Neuronal stem cell (in vitro differentiated cells): ENCODE measurements around the gene RASAL1.

Experiments used
- DNase-seq: peaks from one replicate; pipeline ENCODE4 v3.0.0-alpha.2; 2013; ENCODE audit warnings: low spot score
- H2AFZ ChIP-seq: one replicate; pipeline ENCODE4 v1.6.1; 2013; ENCODE audit warnings: mild to moderate bottlenecking, low read length, inconsistent platforms
- H2AK5ac ChIP-seq: 2 replicates; pipeline ENCODE4 v1.6.1; 2013; ENCODE audit warnings: low read depth, mild to moderate bottlenecking, inconsistent platforms, low read length, moderate library complexity, mixed read lengths
- H2BK120ac ChIP-seq: 2 replicates; pipeline ENCODE4 v1.6.1; 2013; ENCODE audit warnings: low read depth, mild to moderate bottlenecking, inconsistent platforms, low read length, moderate library complexity, mixed read lengths
- H2BK12ac ChIP-seq: one replicate; pipeline ENCODE4 v1.6.1; 2013; ENCODE audit warnings: low read length, inconsistent platforms
- H2BK15ac ChIP-seq: 2 replicates; pipeline ENCODE4 v1.6.1; 2013; ENCODE audit warnings: mild to moderate bottlenecking, low read length, inconsistent platforms, mixed read lengths
- H2BK5ac ChIP-seq: one replicate; pipeline ENCODE4 v1.6.1; 2013; ENCODE audit warnings: inconsistent platforms, mild to moderate bottlenecking, low read length, moderate library complexity
- H3K14ac ChIP-seq: one replicate; pipeline ENCODE4 v1.6.1; 2013; ENCODE audit warnings: low read length, inconsistent platforms
- H3K18ac ChIP-seq: 2 replicates; pipeline ENCODE4 v1.6.1; 2013; ENCODE audit warnings: low read length, inconsistent platforms
- H3K23ac ChIP-seq: 2 replicates; pipeline ENCODE4 v1.6.1; 2013; ENCODE audit warnings: low read depth, mild to moderate bottlenecking, mixed read lengths, low read length, inconsistent platforms; ENCODE audit not compliant: poor library complexity
- H3K27ac ChIP-seq: replicated peaks from 3 replicates; pipeline ENCODE4 v1.5.1; 2013; ENCODE audit warnings: low read length, inconsistent platforms
- H3K27me3 ChIP-seq, 3 experiments: 2 replicates each; pipeline ENCODE4 v1.6.1; 2013; ENCODE audit warnings: low read length in 3 of 3, mild to moderate bottlenecking in 2 of 3, inconsistent platforms in 1 of 3, low read depth in 1 of 3, mixed read lengths in 1 of 3, moderate library complexity in 1 of 3; ENCODE audit not compliant: control insufficient read depth in 3 of 3, insufficient read depth in 3 of 3
- H3K36me3 ChIP-seq, 2 donors: replicated peaks in 1 of 2; 2 replicates each; pipeline ENCODE4 v1.6.1; 2013; ENCODE audit warnings: low read length in 2 of 2; ENCODE audit not compliant: control insufficient read depth in 2 of 2, insufficient read depth in 2 of 2
- H3K4ac ChIP-seq: 2 replicates; pipeline ENCODE4 v1.6.1; 2013; ENCODE audit warnings: inconsistent platforms, mild to moderate bottlenecking, low read length, moderate library complexity
- H3K4me1 ChIP-seq, 2 donors: 1 replicate in 1 of 2; 2 replicates in 1 of 2; pipeline ENCODE4 v1.6.1; 2013; ENCODE audit warnings: low read length in 2 of 2, low read depth in 1 of 2; ENCODE audit not compliant: control insufficient read depth in 2 of 2, insufficient read depth in 1 of 2
- H3K4me2 ChIP-seq: one replicate; pipeline ENCODE4 v1.6.1; 2013; ENCODE audit warnings: mild to moderate bottlenecking, low read length, inconsistent platforms; ENCODE audit not compliant: insufficient read depth, poor library complexity, severe bottlenecking
- H3K4me3 ChIP-seq, 2 donors: 2 replicates each; pipeline ENCODE4 v1.5.1; 2013; ENCODE audit warnings: low read length in 2 of 2, mild to moderate bottlenecking in 2 of 2, inconsistent platforms in 1 of 2, moderate library complexity in 1 of 2
- H3K79me1 ChIP-seq: one replicate; pipeline ENCODE4 v1.6.1; 2013; ENCODE audit warnings: low read depth, mild to moderate bottlenecking, inconsistent platforms, low read length, moderate library complexity
- H3K9ac ChIP-seq: one replicate; pipeline ENCODE4 v1.6.1; 2013; ENCODE audit warnings: mild to moderate bottlenecking, low read depth, low read length, inconsistent platforms; ENCODE audit not compliant: poor library complexity
- H3K9me3 ChIP-seq, 2 donors: replicated peaks in 1 of 2; 2 replicates each; pipeline versions ENCODE3 to v1.6.1; 2013; ENCODE audit warnings: low read length in 2 of 2, mild to moderate bottlenecking in 2 of 2, inconsistent platforms in 1 of 2, low read depth in 1 of 2, mixed read lengths in 1 of 2, moderate library complexity in 1 of 2; ENCODE audit not compliant: control insufficient read depth in 2 of 2, insufficient read depth in 1 of 2
- H4K8ac ChIP-seq: one replicate; pipeline ENCODE4 v1.6.1; 2013; ENCODE audit warnings: low read depth, mild to moderate bottlenecking, inconsistent platforms, low read length, moderate library complexity
- H4K91ac ChIP-seq: one replicate; pipeline ENCODE4 v1.6.1; 2013; ENCODE audit warnings: low read length, low read depth, mild to moderate bottlenecking, inconsistent platforms; ENCODE audit not compliant: poor library complexity
- WGBS, 2 donors: extraction: QIAGEN DNeasy Blood & Tissue Kit; methylation state at CpG; one replicate each; pipeline ENCODE4 v1.1.7; 2013; ENCODE audit warnings: missing lambda C conversion rate in 2 of 2, mixed read lengths in 1 of 2; ENCODE audit not compliant: insufficient read length in 2 of 2, insufficient replicate concordance in 1 of 2; ENCODE audit errors: extremely low coverage in 2 of 2; 5-methylcytosine and 5-hydroxymethylcytosine counted together

The RASAL1 gene

DNA sequence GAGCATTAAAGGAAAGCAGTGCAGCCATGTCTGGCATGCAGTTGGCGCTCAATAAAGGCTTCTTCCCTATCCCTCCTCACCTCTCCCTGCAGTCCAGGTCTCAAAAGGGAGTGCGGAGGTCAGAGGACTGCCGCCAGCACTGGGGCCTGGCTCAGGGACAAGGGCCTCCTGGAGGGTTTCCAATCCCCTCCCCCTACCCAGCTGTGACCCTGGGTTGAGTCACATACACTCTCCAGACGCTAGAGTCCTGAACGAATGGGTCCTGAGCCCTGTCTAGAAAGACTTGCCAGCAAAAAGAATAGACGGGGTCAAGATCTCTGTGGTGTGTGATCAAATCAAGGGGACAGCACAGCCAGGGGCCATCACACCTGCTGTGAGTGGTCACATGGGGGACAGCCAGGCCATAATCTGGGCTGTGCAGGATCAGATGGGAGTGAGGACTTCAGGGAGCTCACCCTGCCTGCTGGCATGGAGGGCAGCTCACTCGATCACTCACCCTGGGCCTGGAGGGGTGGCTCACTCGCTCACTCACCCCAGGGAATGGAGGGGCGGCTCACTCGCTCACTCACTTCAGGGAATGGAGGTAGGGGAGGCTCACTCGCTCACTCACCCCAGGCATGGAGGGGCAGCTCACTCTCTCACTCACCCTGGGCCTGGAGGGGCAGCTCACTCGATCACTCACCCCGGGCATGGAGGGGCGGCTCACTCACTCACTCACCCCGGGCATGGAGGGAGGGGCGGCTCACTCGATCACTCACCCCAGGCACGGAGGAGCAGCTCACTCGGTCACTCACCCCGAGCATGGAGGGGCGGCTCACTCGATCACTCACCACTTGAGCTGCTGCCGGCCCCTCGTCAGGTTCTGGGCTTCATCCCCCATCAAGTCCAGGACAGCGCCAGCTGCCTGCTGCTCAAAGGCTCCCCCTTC, 26.8 kb upstream of the RASAL1 start:
- H3K14ac ChIP-seq = peak overlapping the region; percentile 79
- peak overlapping the region; percentile 81 for H3K23ac ChIP-seq
- H4K91ac ChIP-seq = no peak overlapping the region
- H3K18ac ChIP-seq = peak overlapping the region; percentile 78
- peak overlapping the region; percentile 82 for H2BK12ac ChIP-seq
- peak overlapping the region; percentile 38 for H3K27ac ChIP-seq
- H4K8ac ChIP-seq = peak overlapping the region; percentile 72
- peaks cover 47 to 93% of the 10 kb centered on the region in 2 donors for H3K36me3 ChIP-seq
- peak overlapping the region; percentile 81 for H2BK15ac ChIP-seq
- WGBS, 2 donors = no CpG with 5 or more reads among the region's 25 CpGs
- H3K4ac ChIP-seq = no peak overlapping the region
- H3K27me3 ChIP-seq = no peaks in the 10 kb centered on the region
- no peaks in the 10 kb centered on the region for H3K9me3 ChIP-seq
- DNase-seq = no peak
- peaks cover 7% of the 10 kb centered on the region for H3K79me1 ChIP-seq
- peak overlapping the region; percentile 83 for H3K9ac ChIP-seq
- H3K4me1 ChIP-seq = peaks cover 5 to 21% of the 10 kb centered on the region in 2 donors
- no peak overlapping the region for H3K4me3 ChIP-seq
- H3K4me2 ChIP-seq = peak overlapping the region; percentile 61
- H2BK5ac ChIP-seq = peak overlapping the region; percentile 78
- no peak overlapping the region for H2BK120ac ChIP-seq
- no peak overlapping the region for H2AFZ ChIP-seq
- H2AK5ac ChIP-seq = peak overlapping the region; percentile 2

DNA sequence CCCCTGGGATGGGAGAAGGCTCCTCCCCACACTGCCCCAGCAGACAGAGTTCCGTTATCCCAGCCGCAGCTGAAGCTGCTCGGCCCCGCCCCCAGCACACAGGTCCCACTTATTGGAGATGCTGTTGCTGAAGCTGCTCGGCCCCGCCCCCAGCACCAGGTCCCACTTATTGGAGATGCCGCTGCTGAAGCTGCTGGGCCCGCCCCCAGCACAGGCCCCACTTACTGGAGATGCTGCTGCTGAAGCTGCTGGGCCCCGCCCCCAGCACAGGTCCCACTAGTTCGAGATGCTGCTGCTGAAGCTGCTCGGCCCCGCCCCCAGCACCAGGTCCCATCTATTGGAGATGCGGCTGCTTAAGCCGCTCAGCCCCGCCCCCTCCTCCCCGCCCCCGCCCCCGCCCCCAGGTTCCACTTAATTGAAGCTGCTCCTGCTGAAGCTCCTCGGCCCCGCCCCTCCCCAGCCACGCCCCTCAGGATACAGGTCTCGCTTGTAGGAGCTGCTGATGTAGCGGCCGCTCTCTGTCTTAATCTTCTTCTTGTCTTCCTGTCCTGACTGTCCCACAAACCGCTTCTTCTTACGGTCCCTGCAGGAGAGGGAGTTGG, 26.0 kb upstream of the RASAL1 start:
- H2BK15ac ChIP-seq = no peak overlapping the region
- H3K36me3 ChIP-seq = peaks cover 44 to 87% of the 10 kb centered on the region in 2 donors
- no peaks in the 10 kb centered on the region for H3K9me3 ChIP-seq
- H3K9ac ChIP-seq = no peak overlapping the region
- peak overlapping the region; percentile 61 for H3K4me2 ChIP-seq
- peak; percentile 97 for DNase-seq
- peak overlapping the region; percentile 38 for H3K27ac ChIP-seq
- no peak overlapping the region for H3K4ac ChIP-seq
- H2AFZ ChIP-seq = no peak overlapping the region
- peaks cover 5 to 21% of the 10 kb centered on the region in 2 donors for H3K4me1 ChIP-seq
- H2BK12ac ChIP-seq = no peak overlapping the region
- H2AK5ac ChIP-seq = peak overlapping the region; percentile 2
- peak overlapping the region; percentile 33 for H3K18ac ChIP-seq
- peak overlapping the region; percentile 79 for H2BK5ac ChIP-seq
- H2BK120ac ChIP-seq = no peak overlapping the region
- no peak overlapping the region for H4K8ac ChIP-seq
- H4K91ac ChIP-seq = no peak overlapping the region
- H3K23ac ChIP-seq = no peak overlapping the region
- no peaks in the 10 kb centered on the region for H3K27me3 ChIP-seq
- peaks cover 9% of the 10 kb centered on the region for H3K79me1 ChIP-seq
- no peak overlapping the region for H3K14ac ChIP-seq
- H3K4me3 ChIP-seq = no peak overlapping the region
- WGBS, 2 donors = no CpG with 5 or more reads among the region's 26 CpGs

DNA sequence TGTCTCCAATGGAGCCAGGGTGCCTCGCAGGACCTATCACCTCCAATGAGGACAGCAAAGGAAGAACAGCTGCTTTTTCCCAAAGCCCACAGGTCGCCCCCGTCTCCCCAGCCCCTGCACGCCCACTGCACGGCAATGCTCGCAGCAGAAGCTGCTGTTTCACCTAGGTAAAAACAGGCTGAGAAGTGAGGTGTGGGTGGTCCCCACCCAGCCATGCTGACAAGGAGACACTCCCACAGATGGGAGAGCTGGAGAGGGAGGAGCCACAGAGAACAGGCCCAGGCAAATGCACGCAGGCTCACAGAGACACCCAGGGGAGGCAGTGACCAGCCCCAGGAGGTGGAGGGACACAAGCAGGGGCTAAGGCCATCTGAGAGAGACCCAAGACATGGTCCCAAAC, 24.4 kb upstream of the RASAL1 start:
- Histone ChIP-seq H3K23ac (no peak overlapping the region), H3K9ac (peak overlapping the region; percentile 31), H3K36me3 (peaks cover 31 to 71% of the 10 kb centered on the region in 2 donors), H3K27ac (no peak overlapping the region), H3K4me2 (no peak overlapping the region), H3K14ac (no peak overlapping the region), H2BK5ac (peak overlapping the region; percentile 79), H3K4me1 (peaks cover 5 to 21% of the 10 kb centered on the region in 2 donors), H3K9me3 (no peaks in the 10 kb centered on the region), H4K8ac (no peak overlapping the region), H2AK5ac (peak overlapping the region; percentile 86), H3K27me3 (peaks cover 0 to 12% (median 4%) of the 10 kb centered on the region in 3 experiments), H2BK120ac (no peak overlapping the region), H3K4ac (no peak overlapping the region), H2BK12ac (no peak overlapping the region), H3K18ac (peak overlapping the region; percentile 61), H3K4me3 (no peak overlapping the region), H3K79me1 (peaks cover 9% of the 10 kb centered on the region), H2BK15ac (no peak overlapping the region), H4K91ac (no peak overlapping the region), H2AFZ (no peak overlapping the region)
- no peak for DNase-seq
- WGBS, 2 donors = no CpG with 5 or more reads among the region's 7 CpGs
